PC-3 (cell line): Measurements from ENCODE around the gene SFMBT2. TPM values are rescaled to one million over a fixed set of nuclear protein-coding genes. Genes with fewer than 3 reads are reported as not detected.

Source experiments
- ATAC-seq: fragments of 200-7000 bp; cut with Tn5 transposase; 2 replicates; pipeline ENCODE4 v1.9.1; 2020; ENCODE audit warnings: mild to moderate bottlenecking, moderate library complexity
- BruUV-seq: library from RNA; stranded (reverse); fragments of 400-500 nt; replicated peaks from 2 replicates; lab custom pipeline; 2021; lab: Mats Ljungman, UMichigan
- CTCF ChIA-PET: fragments of 300-600 bp; sonication (Branson Sonifier 250); formaldehyde crosslinking; loops from one replicate; lab custom pipeline; 2022; ENCODE audit warnings: antibody characterized with exemption; lab: Charles Lee
- POLR2A ChIA-PET: fragments of 300-600 bp; sonication (Branson Sonifier 250); formaldehyde crosslinking; loops from one replicate; lab custom pipeline; 2022; ENCODE audit warnings: antibody characterized with exemption; ENCODE audit not compliant: unreplicated experiment; lab: Charles Lee
- DNase-seq: peaks from one replicate; pipeline ENCODE4 v3.0.0-alpha.2; 2015
- H2AFZ ChIP-seq: fragments of 300-600 bp; sonication (generic); 2 replicates; pipeline ENCODE4 v1.6.0; 2016; ENCODE audit warnings: antibody characterized with exemption, low read length
- H3F3A ChIP-seq: fragments of 300-600 bp; sonication (generic); one replicate; pipeline ENCODE4 v1.6.0; 2017; ENCODE audit warnings: antibody characterized with exemption, low read length, control low read depth, mild to moderate bottlenecking; ENCODE audit not compliant: unreplicated experiment
- H3K27ac ChIP-seq: fragments of 300-600 bp; sonication (generic); 2 replicates; pipeline ENCODE4 v1.5.1; 2016; ENCODE audit warnings: mild to moderate bottlenecking, low read length
- H3K27me3 ChIP-seq: fragments of 300-600 bp; sonication (generic); 2 replicates; pipeline ENCODE4 v1.6.1; 2016; ENCODE audit warnings: low read length, mixed read lengths
- H3K36me3 ChIP-seq: fragments of 300-600 bp; sonication (generic); 2 replicates; pipeline ENCODE4 v1.6.1; 2016; ENCODE audit warnings: low read depth, mixed run types, low read length, mixed read lengths
- H3K4me1 ChIP-seq: fragments of 300-600 bp; sonication (generic); 2 replicates; pipeline ENCODE4 v1.5.1; 2016; ENCODE audit warnings: low read length; ENCODE audit not compliant: insufficient read depth
- H3K4me2 ChIP-seq: fragments of 300-600 bp; sonication (generic); 2 replicates; pipeline ENCODE4 v1.6.0; 2016; ENCODE audit warnings: low read length
- H3K4me3 ChIP-seq: fragments of 300-600 bp; sonication (generic); 2 replicates; pipeline ENCODE4 v1.5.1; 2016; ENCODE audit warnings: mild to moderate bottlenecking, low read length, mixed read lengths
- H3K79me2 ChIP-seq: fragments of 300-600 bp; sonication (generic); 2 replicates; pipeline ENCODE4 v1.6.1; 2017; ENCODE audit warnings: low read length, mixed read lengths
- H3K9ac ChIP-seq: fragments of 300-600 bp; sonication (generic); 2 replicates; pipeline ENCODE4 v1.6.0; 2016; ENCODE audit warnings: mild to moderate bottlenecking, low read length
- H3K9me2 ChIP-seq: fragments of 300-600 bp; sonication (generic); replicated peaks from 2 replicates; pipeline ENCODE4 v1.6.1; 2016; ENCODE audit warnings: mixed run types, low read length, mixed read lengths
- H3K9me3 ChIP-seq: fragments of 300-600 bp; sonication (generic); 2 replicates; pipeline ENCODE4 v1.6.1; 2016; ENCODE audit warnings: low read length, mixed read lengths
- H4K20me1 ChIP-seq: fragments of 300-600 bp; sonication (generic); 2 replicates; pipeline ENCODE4 v1.6.1; 2016; ENCODE audit warnings: low read length, mixed read lengths
- CTCF ChIP-seq: fragments of 300-600 bp; sonication (generic); conservative IDR thresholded peaks from 2 replicates; pipeline ENCODE4 v1.5.1; 2017; ENCODE audit warnings: antibody characterized with exemption, low read depth, mild to moderate bottlenecking, low read length
- EZH2 ChIP-seq: fragments of 300-600 bp; sonication (generic); IDR thresholded peaks from one replicate; pipeline ENCODE4 v1.6.1; 2017; ENCODE audit warnings: antibody characterized with exemption, mild to moderate bottlenecking, low read length; ENCODE audit not compliant: unreplicated experiment
- EZH2phosphoT487 ChIP-seq: fragments of 300-600 bp; sonication (generic); IDR thresholded peaks from 2 replicates; pipeline ENCODE4 v1.6.1; 2018; ENCODE audit warnings: mild to moderate bottlenecking, antibody characterized with exemption, low read length, borderline replicate concordance
- intact Hi-C: fragments of 100-400 bp; cut with micrococcal nuclease; formaldehyde crosslinking; loops from 2 replicates; pipeline ENCODE4 v1.9.0; 2023
- total RNA-seq: library from RNA; depleted of rRNA; stranded (reverse); fragments of >200 nt; gene quantifications from 2 replicates; pipeline ENCODE4 v1.2.3, GENCODE V29; 2014

The SFMBT2 gene
- total RNA-seq, 1 experiment from 2014 or later, result 1.9 TPM

GRCh38 chr10:7258948-7259523 is 151.8 kb downstream of the SFMBT2 start:
- Histone ChIP-seq H4K20me1 (no peaks in the 10 kb centered on the region), H3K27ac (no peak overlapping the region), H3K9me2 (no peaks in the 10 kb centered on the region), H3K9me3 (no peaks in the 10 kb centered on the region), H3K36me3 (no peaks in the 10 kb centered on the region), H3K27me3 (no peaks in the 10 kb centered on the region), H3K9ac (no peak overlapping the region), H3K4me3 (no peak overlapping the region), H2AFZ (no peak overlapping the region), H3K79me2 (no peaks in the 10 kb centered on the region), H3F3A (no peaks in the 10 kb centered on the region), H3K4me2 (no peak overlapping the region), H3K4me1 (peaks cover 33% of the 10 kb centered on the region)
- intact Hi-C loops, result no loop called here
- no TSS peak for BruUV-seq
- ChIA-PET POLR2A (no interaction called here), CTCF (no interaction called here)
- DNase-seq, result no peak
- TF ChIP-seq CTCF (no peak), EZH2 (no peak), EZH2phosphoT487 (no peak)
- ATAC-seq, result no peak

GRCh38 chr10:7255517-7255916 is 155.3 kb downstream of the SFMBT2 start:
- Histone ChIP-seq H3K27ac (no peak overlapping the region), H3K79me2 (no peaks in the 10 kb centered on the region), H3K4me3 (no peak overlapping the region), H3F3A (no peaks in the 10 kb centered on the region), H3K36me3 (no peaks in the 10 kb centered on the region), H3K9me2 (no peaks in the 10 kb centered on the region), H3K4me2 (no peak overlapping the region), H3K27me3 (no peaks in the 10 kb centered on the region), H4K20me1 (no peaks in the 10 kb centered on the region), H3K9me3 (no peaks in the 10 kb centered on the region), H3K9ac (no peak overlapping the region), H2AFZ (no peak overlapping the region), H3K4me1 (peaks cover 18% of the 10 kb centered on the region)
- ChIA-PET CTCF (no interaction called here), POLR2A (no interaction called here)
- BruUV-seq, result no TSS peak
- TF ChIP-seq EZH2, result no peak
- TF ChIP-seq CTCF, result no peak
- TF ChIP-seq EZH2phosphoT487, result no peak
- DNase-seq (no peak), ATAC-seq (no peak)
- intact Hi-C loops, result no loop called here

- H2AFZ ChIP-seq, result no peak overlapping the region
- H3K4me2 ChIP-seq, result no peak overlapping the region
- intact Hi-C loops, result no loop called here
- TF ChIP-seq EZH2 (no peak), EZH2phosphoT487 (no peak), CTCF (no peak)
- ChIA-PET CTCF (no interaction called here), POLR2A (no interaction called here)
- ATAC-seq, result no peak
- no peaks in the 10 kb centered on the region for H3K79me2 ChIP-seq
- no peak overlapping the region for H3K27ac ChIP-seq
- DNase-seq, result no peak
- H3F3A ChIP-seq, result no peaks in the 10 kb centered on the region
- H3K36me3 ChIP-seq, result no peaks in the 10 kb centered on the region
- BruUV-seq, result no TSS peak
- no peaks in the 10 kb centered on the region for H4K20me1 ChIP-seq
- H3K9me3 ChIP-seq, result no peaks in the 10 kb centered on the region
- no peaks in the 10 kb centered on the region for H3K27me3 ChIP-seq
- H3K4me1 ChIP-seq, result peaks cover 5% of the 10 kb centered on the region; the same call in 1 of the 2 replicates
- no peak overlapping the region for H3K9ac ChIP-seq
- no peak overlapping the region for H3K4me3 ChIP-seq
- H3K9me2 ChIP-seq, result no peaks in the 10 kb centered on the region
Observed at GRCh38 chr10:7251696-7252465, 159.0 kb downstream of the SFMBT2 start.
